ENCODE data around the gene NDUFB8. TPM values are rescaled to one million over a fixed set of nuclear protein-coding genes. Genes with fewer than 3 reads are reported as not detected.
A peak's percentile ranks its signal among the peaks of the same experiment; 100 is the strongest.
"Not testable (repeated sequence)": the region's sequence is repeated elsewhere in the genome, so short reads cannot be mapped to it uniquely, and the experiment has no call there.

The NDUFB8 gene
- total and polyA plus RNA-seq, 8 donors, result 33.0 to 362 (median 138) TPM

DNA sequence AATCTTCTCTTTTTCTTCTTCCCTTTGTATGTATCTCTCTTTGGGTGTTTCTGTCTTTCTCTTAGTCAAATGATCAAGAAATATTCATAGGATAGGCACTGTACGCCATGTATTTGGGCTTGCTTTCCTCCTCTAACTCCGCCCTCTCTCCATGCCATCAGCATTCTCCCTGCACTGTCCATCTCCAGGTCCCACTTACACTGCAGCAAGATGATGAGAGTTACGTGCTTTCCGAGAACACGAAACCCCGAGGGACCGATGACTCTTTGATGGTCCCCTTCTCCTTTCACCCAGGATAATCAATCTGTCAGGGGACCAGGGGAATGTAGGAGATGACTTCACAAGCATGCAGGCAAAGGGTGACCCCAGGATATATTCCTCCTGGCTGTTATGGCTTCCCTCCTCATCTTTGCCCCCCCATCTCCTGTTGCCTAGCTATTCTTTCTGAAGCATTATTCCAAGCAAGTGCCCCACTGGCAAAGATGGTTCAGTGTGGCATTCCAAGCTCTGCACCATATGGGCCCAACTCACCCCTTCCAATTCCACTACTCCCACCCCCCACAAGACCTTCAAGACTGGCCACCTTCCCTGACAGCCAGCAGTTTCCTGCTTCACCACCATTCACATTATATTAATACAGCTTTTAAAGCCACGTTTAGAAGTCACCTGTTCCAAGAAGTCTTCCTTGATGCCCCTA is 46.1 kb upstream of the NDUFB8 start:
- no peaks in the 10 kb centered on the region for H3K36me3 ChIP-seq
- intact Hi-C loops (cut with DNase I; ENCODE audit: low total_unique reads), result no loop called here
- H3K27me3 ChIP-seq, result peaks cover 0 to 74% (median 17%) of the 10 kb centered on the region in 3 donors
- H3K4me3 ChIP-seq, result no peak overlapping the region
- no peak for DNase-seq
- H3K27ac ChIP-seq, result no peak overlapping the region
- WGBS, 5 donors, result 74 to 84% (median 80%) methylated on average over 8 of the region's 8 CpGs
- TF ChIP-seq EP300 (IDR thresholded peaks at IDR 0.05), result no peak
- TF ChIP-seq POLR2A (IDR thresholded peaks at IDR 0.05), result no peak
- no peak for TF ChIP-seq POLR2AphosphoS5 (IDR thresholded peaks at IDR 0.05)
- TF ChIP-seq, protein P1, sequence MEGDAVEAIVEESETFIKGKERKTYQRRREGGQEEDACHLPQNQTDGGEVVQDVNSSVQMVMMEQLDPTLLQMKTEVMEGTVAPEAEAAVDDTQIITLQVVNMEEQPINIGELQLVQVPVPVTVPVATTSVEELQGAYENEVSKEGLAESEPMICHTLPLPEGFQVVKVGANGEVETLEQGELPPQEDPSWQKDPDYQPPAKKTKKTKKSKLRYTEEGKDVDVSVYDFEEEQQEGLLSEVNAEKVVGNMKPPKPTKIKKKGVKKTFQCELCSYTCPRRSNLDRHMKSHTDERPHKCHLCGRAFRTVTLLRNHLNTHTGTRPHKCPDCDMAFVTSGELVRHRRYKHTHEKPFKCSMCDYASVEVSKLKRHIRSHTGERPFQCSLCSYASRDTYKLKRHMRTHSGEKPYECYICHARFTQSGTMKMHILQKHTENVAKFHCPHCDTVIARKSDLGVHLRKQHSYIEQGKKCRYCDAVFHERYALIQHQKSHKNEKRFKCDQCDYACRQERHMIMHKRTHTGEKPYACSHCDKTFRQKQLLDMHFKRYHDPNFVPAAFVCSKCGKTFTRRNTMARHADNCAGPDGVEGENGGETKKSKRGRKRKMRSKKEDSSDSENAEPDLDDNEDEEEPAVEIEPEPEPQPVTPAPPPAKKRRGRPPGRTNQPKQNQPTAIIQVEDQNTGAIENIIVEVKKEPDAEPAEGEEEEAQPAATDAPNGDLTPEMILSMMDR (IDR thresholded peaks at IDR 0.05), result no peak
- H3K4me1 ChIP-seq, result no peaks in the 10 kb centered on the region
- no peaks in the 10 kb centered on the region for H3K9me3 ChIP-seq

DNA sequence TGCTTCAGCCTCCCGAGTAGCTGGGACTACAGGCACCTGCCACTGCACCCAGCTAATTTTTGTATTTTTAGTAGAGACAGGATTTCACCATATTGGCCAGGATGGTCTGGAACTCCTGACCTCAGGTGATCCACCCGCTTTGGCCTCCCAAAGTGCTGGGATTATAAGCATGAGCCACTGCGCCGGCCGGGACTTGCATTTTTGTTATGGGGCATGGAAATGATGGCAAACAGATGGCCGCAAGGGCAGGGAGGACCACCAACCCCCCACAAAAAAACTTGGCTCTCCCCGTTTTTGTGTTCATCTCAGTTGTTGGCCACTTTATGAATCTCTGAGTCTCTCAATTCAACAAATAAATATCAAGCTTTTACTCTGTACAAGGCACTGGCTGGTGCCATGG is 45.5 kb upstream of the NDUFB8 start:
- H3K27me3 ChIP-seq, result peaks cover 0 to 80% (median 23%) of the 10 kb centered on the region in 3 donors
- H3K4me3 ChIP-seq; H3K36me3 ChIP-seq; H3K27ac ChIP-seq; H3K4me1 ChIP-seq; intact Hi-C loops (cut with DNase I; ENCODE audit: low total_unique reads); DNase-seq; H3K9me3 ChIP-seq: not testable (repeated sequence)
- 65 to 86% (median 77%) methylated on average over 7 of the region's 7 CpGs for WGBS, 5 donors

DNA sequence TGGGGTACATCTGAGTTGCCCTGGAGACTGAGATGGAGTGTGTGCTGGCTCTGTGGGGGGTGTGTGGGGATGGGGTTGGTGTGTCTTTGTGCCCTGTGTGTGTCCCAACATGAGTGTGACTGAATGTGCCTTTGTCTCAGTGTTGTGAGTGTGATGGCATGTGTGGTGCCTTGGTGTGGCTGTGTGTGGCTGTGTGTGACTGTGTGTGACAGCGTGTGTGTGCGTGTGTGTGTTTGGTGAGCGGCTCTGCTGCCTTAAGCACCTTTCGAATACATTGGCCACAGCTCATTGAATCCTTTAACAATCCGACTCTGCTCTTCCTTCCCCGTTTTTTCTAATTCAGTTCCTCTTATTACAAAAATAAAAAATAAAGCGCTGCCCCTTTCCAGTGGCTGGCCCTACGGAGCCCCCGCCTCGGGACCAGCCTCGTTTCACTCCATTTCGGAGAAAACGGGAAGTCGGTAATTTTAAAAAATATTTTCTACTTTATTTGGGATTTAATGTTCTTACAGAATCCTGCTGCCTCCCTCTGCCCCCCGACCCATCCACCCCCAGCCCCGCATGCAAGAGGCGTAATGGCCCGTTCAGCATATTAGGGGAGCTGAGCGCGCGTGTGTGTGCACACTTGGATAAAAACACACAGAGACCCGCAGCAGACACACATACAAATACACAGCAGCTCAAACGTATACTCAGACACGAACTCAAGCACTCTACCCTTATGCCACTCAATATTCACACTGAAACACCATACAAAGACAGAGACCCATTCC is 41.6 kb upstream of the NDUFB8 start:
- 83 to 87% (median 86%) methylated on average over 24 of the region's 24 CpGs for WGBS, 5 donors
- Histone ChIP-seq H3K4me3 (no peak overlapping the region), H3K27ac (no peak overlapping the region), H3K27me3 (peaks cover 0 to 92% (median 42%) of the 10 kb centered on the region in 3 donors), H3K4me1 (no peaks in the 10 kb centered on the region), H3K36me3 (no peaks in the 10 kb centered on the region), H3K9me3 (no peaks in the 10 kb centered on the region)
- no peak for DNase-seq
- intact Hi-C loops (cut with DNase I; ENCODE audit: low total_unique reads), result no loop called here
- TF ChIP-seq POLR2A (IDR thresholded peaks at IDR 0.05), result no peak

DNA sequence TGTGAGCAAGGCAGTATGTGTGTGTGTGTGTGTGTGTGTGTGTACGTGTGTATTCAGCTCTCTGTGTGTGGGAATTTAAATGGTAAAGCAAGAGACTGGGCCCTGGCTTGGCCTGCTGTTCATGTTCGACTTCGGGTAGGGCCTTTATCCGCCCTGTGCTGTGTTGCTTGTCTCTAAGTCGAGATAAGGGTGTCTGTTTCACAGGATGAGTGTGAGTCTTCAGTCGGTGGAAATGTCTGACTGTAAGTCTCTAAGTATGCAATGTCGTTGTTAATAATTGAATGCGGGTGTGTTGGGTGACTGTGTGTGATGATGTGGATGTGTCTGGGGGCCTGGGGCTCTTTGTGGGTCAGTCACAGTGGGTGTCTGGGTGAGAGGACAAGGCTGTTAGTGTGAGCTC is 40.8 kb upstream of the NDUFB8 start:
- Histone ChIP-seq H3K27ac (no peak overlapping the region), H3K36me3 (no peaks in the 10 kb centered on the region), H3K27me3 (peaks cover 0 to 93% (median 47%) of the 10 kb centered on the region in 3 donors), H3K4me1 (no peaks in the 10 kb centered on the region), H3K4me3 (no peak overlapping the region), H3K9me3 (no peaks in the 10 kb centered on the region)
- DNase-seq, result no peak
- intact Hi-C loops (cut with DNase I; ENCODE audit: low total_unique reads), result no loop called here
- no peak for TF ChIP-seq POLR2AphosphoS5 (IDR thresholded peaks at IDR 0.05)
- 50 to 64% (median 57%) methylated on average over 8 of the region's 8 CpGs for WGBS, 5 donors

DNA sequence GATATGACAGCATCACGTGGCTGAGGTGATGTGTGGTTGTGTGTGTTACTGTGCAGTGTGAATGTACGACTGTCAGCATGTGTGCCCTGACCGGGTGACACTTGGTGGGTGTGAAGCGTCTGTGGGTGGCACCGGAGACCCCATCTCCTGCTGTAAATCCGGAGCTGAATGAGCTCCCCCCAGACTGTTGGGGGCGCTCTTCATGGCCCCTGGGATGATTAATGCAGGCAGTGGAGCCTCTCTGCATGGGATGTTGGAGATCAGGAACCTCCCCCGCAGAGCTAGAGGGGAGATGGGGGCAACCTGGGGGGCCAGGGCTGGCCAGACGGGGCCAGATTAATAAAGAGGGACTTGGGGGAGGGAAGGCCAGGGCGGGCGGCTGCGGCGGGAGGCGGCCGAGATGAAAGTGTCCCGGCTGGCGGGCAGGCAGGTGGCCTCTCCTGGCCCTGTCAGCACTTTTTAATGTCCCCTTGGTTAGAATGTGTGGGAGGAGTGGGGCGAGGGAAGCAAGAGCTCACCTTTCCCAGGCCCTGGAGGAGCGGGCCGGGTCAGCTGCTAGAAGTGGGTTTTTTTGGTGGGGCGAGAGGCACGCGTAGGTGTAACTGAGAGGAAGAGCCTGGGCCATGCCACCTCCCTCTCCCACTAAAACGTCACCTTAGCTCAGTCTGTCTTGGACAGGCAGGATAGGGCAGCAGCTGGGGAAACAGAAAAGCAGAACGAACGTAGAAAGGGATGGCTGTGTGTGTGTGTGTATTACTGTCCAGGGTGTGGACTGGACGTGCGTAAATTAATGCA is 40.2 kb upstream of the NDUFB8 start:
- Histone ChIP-seq H3K27ac (no peak overlapping the region), H3K9me3 (no peaks in the 10 kb centered on the region), H3K36me3 (no peaks in the 10 kb centered on the region), H3K27me3 (peaks cover 0 to 93% (median 53%) of the 10 kb centered on the region in 3 donors), H3K4me3 (no peak overlapping the region), H3K4me1 (no peaks in the 10 kb centered on the region)
- no peak for TF ChIP-seq EP300 (IDR thresholded peaks at IDR 0.05)
- TF ChIP-seq, protein P1 (IDR thresholded peaks at IDR 0.05), result no peak
- no peak for TF ChIP-seq POLR2A (IDR thresholded peaks at IDR 0.05)
- no peak for TF ChIP-seq POLR2AphosphoS5 (IDR thresholded peaks at IDR 0.05)
- 13 to 23% (median 17%) methylated on average over 28 of the region's 28 CpGs for WGBS, 5 donors
- intact Hi-C loops (cut with DNase I; ENCODE audit: low total_unique reads), result no loop called here
- peak in 1 of 2 donors; percentile 17 for DNase-seq
